ENCODE results near the gene MAPK8IP3.

MAPK8IP3 gene

GRCh38 chr16:1665829-1666228 is 40.2 kb upstream of the MAPK8IP3 start:
- DNase-seq (ENCODE audit: low read depth, low spot score), result no peak
- Histone ChIP-seq H3K9ac (ENCODE audit: insufficient read length, low read depth) (no peak overlapping the region), H3K9me3 (ENCODE audit: insufficient read depth, low read length) (no peaks in the 10 kb centered on the region), H3K27me3 (ENCODE audit: insufficient read depth, insufficient read length) (no peaks in the 10 kb centered on the region), H3K36me3 (ENCODE audit: insufficient read depth, insufficient read length, low read length) (peaks cover 90% of the 10 kb centered on the region), H3K4me1 (ENCODE audit: insufficient read depth, insufficient read length) (no peaks in the 10 kb centered on the region), H3K4me3 (ENCODE audit: insufficient read length, low read depth) (no peak overlapping the region)
- TF ChIP-seq YY1 (IDR thresholded peaks at IDR 0.05; ENCODE audit: insufficient read depth, insufficient read length), result no peak
- no peak for TF ChIP-seq ZNF274 (IDR thresholded peaks at IDR 0.05; ENCODE audit: low read depth, low read length)
- no peak for TF ChIP-seq SUZ12 (IDR thresholded peaks at IDR 0.05; ENCODE audit: extremely low read depth, insufficient read depth, insufficient read length)

- no peaks in the 10 kb centered on the region for H3K9me3 ChIP-seq (ENCODE audit: insufficient read depth, low read length)
- H3K4me3 ChIP-seq (ENCODE audit: insufficient read length, low read depth), result no peak overlapping the region
- H3K27me3 ChIP-seq (ENCODE audit: insufficient read depth, insufficient read length), result no peaks in the 10 kb centered on the region
- H3K36me3 ChIP-seq (ENCODE audit: insufficient read depth, insufficient read length, low read length), result peaks cover 93% of the 10 kb centered on the region
- no peak for DNase-seq (ENCODE audit: low read depth, low spot score)
- H3K9ac ChIP-seq (ENCODE audit: insufficient read length, low read depth), result no peak overlapping the region
- H3K4me1 ChIP-seq (ENCODE audit: insufficient read depth, insufficient read length), result no peaks in the 10 kb centered on the region
- TF ChIP-seq SUZ12 (IDR thresholded peaks at IDR 0.05; ENCODE audit: extremely low read depth, insufficient read depth, insufficient read length), result no peak
- TF ChIP-seq YY1 (IDR thresholded peaks at IDR 0.05; ENCODE audit: insufficient read depth, insufficient read length), result no peak
- TF ChIP-seq ZNF274 (IDR thresholded peaks at IDR 0.05; ENCODE audit: low read depth, low read length), result no peak
Observed at GRCh38 chr16:1666316-1666715, 39.7 kb upstream of the MAPK8IP3 start.

GRCh38 chr16:1667271-1667670 is 38.7 kb upstream of the MAPK8IP3 start:
- no peak for TF ChIP-seq ZNF274 (IDR thresholded peaks at IDR 0.05; ENCODE audit: low read depth, low read length)
- no peak for TF ChIP-seq SUZ12 (IDR thresholded peaks at IDR 0.05; ENCODE audit: extremely low read depth, insufficient read depth, insufficient read length)
- no peak for TF ChIP-seq YY1 (IDR thresholded peaks at IDR 0.05; ENCODE audit: insufficient read depth, insufficient read length)
- no peaks in the 10 kb centered on the region for H3K27me3 ChIP-seq (ENCODE audit: insufficient read depth, insufficient read length)
- H3K9me3 ChIP-seq (ENCODE audit: insufficient read depth, low read length), result no peaks in the 10 kb centered on the region
- no peaks in the 10 kb centered on the region for H3K4me1 ChIP-seq (ENCODE audit: insufficient read depth, insufficient read length)
- H3K36me3 ChIP-seq (ENCODE audit: insufficient read depth, insufficient read length, low read length), result peaks cover 95% of the 10 kb centered on the region
- no peak overlapping the region for H3K4me3 ChIP-seq (ENCODE audit: insufficient read length, low read depth)
- DNase-seq (ENCODE audit: low read depth, low spot score), result no peak
- no peak overlapping the region for H3K9ac ChIP-seq (ENCODE audit: insufficient read length, low read depth)

- Histone ChIP-seq H3K9ac (ENCODE audit: insufficient read length, low read depth) (no peak overlapping the region), H3K9me3 (ENCODE audit: insufficient read depth, low read length) (no peaks in the 10 kb centered on the region), H3K4me1 (ENCODE audit: insufficient read depth, insufficient read length) (no peaks in the 10 kb centered on the region), H3K36me3 (ENCODE audit: insufficient read depth, insufficient read length, low read length) (peaks cover 95% of the 10 kb centered on the region), H3K27me3 (ENCODE audit: insufficient read depth, insufficient read length) (no peaks in the 10 kb centered on the region), H3K4me3 (ENCODE audit: insufficient read length, low read depth) (no peak overlapping the region)
- DNase-seq (ENCODE audit: low read depth, low spot score), result no peak
- TF ChIP-seq SUZ12 (IDR thresholded peaks at IDR 0.05; ENCODE audit: extremely low read depth, insufficient read depth, insufficient read length) (no peak), YY1 (IDR thresholded peaks at IDR 0.05; ENCODE audit: insufficient read depth, insufficient read length) (no peak), ZNF274 (IDR thresholded peaks at IDR 0.05; ENCODE audit: low read depth, low read length) (no peak)
Observed at GRCh38 chr16:1667916-1668315, 38.1 kb upstream of the MAPK8IP3 start.

- H3K9ac ChIP-seq (ENCODE audit: insufficient read length, low read depth), result no peak overlapping the region
- peaks cover 95% of the 10 kb centered on the region for H3K36me3 ChIP-seq (ENCODE audit: insufficient read depth, insufficient read length, low read length)
- no peaks in the 10 kb centered on the region for H3K9me3 ChIP-seq (ENCODE audit: insufficient read depth, low read length)
- DNase-seq (ENCODE audit: low read depth, low spot score), result no peak
- TF ChIP-seq SUZ12 (IDR thresholded peaks at IDR 0.05; ENCODE audit: extremely low read depth, insufficient read depth, insufficient read length) (no peak), ZNF274 (IDR thresholded peaks at IDR 0.05; ENCODE audit: low read depth, low read length) (no peak), YY1 (IDR thresholded peaks at IDR 0.05; ENCODE audit: insufficient read depth, insufficient read length) (no peak)
- H3K27me3 ChIP-seq (ENCODE audit: insufficient read depth, insufficient read length), result no peaks in the 10 kb centered on the region
- H3K4me3 ChIP-seq (ENCODE audit: insufficient read length, low read depth), result no peak overlapping the region
- H3K4me1 ChIP-seq (ENCODE audit: insufficient read depth, insufficient read length), result no peaks in the 10 kb centered on the region
Observed at GRCh38 chr16:1668612-1669319, 37.2 kb upstream of the MAPK8IP3 start.

GRCh38 chr16:1669698-1670097 is 36.3 kb upstream of the MAPK8IP3 start:
- TF ChIP-seq ZNF274 (IDR thresholded peaks at IDR 0.05; ENCODE audit: low read depth, low read length), result no peak
- no peak for TF ChIP-seq YY1 (IDR thresholded peaks at IDR 0.05; ENCODE audit: insufficient read depth, insufficient read length)
- TF ChIP-seq SUZ12 (IDR thresholded peaks at IDR 0.05; ENCODE audit: extremely low read depth, insufficient read depth, insufficient read length), result no peak
- peaks cover 97% of the 10 kb centered on the region for H3K36me3 ChIP-seq (ENCODE audit: insufficient read depth, insufficient read length, low read length)
- no peaks in the 10 kb centered on the region for H3K9me3 ChIP-seq (ENCODE audit: insufficient read depth, low read length)
- no peaks in the 10 kb centered on the region for H3K4me1 ChIP-seq (ENCODE audit: insufficient read depth, insufficient read length)
- H3K4me3 ChIP-seq (ENCODE audit: insufficient read length, low read depth), result no peak overlapping the region
- no peak overlapping the region for H3K9ac ChIP-seq (ENCODE audit: insufficient read length, low read depth)
- H3K27me3 ChIP-seq (ENCODE audit: insufficient read depth, insufficient read length), result no peaks in the 10 kb centered on the region
- DNase-seq (ENCODE audit: low read depth, low spot score), result no peak

- Histone ChIP-seq H3K9ac (ENCODE audit: insufficient read length, low read depth) (no peak overlapping the region), H3K4me1 (ENCODE audit: insufficient read depth, insufficient read length) (no peaks in the 10 kb centered on the region), H3K36me3 (ENCODE audit: insufficient read depth, insufficient read length, low read length) (peaks cover 97% of the 10 kb centered on the region), H3K4me3 (ENCODE audit: insufficient read length, low read depth) (no peak overlapping the region), H3K9me3 (ENCODE audit: insufficient read depth, low read length) (no peaks in the 10 kb centered on the region), H3K27me3 (ENCODE audit: insufficient read depth, insufficient read length) (no peaks in the 10 kb centered on the region)
- TF ChIP-seq YY1 (IDR thresholded peaks at IDR 0.05; ENCODE audit: insufficient read depth, insufficient read length) (no peak), ZNF274 (IDR thresholded peaks at IDR 0.05; ENCODE audit: low read depth, low read length) (no peak), SUZ12 (IDR thresholded peaks at IDR 0.05; ENCODE audit: extremely low read depth, insufficient read depth, insufficient read length) (no peak)
- DNase-seq (ENCODE audit: low read depth, low spot score), result no peak
Observed at GRCh38 chr16:1670371-1670770, 35.6 kb upstream of the MAPK8IP3 start.
